HG02610 (cell line): ENCODE data around the gene TAS2R39.
A peak's percentile ranks its signal among the peaks of the same experiment; 100 is the strongest.

Experiments used
- ATAC-seq: cut with Tn5 transposase; IDR thresholded peaks from one replicate; pipeline ENCODE4 v1.9.1; 2021; ENCODE audit warnings: mild to moderate bottlenecking, moderate library complexity; ENCODE audit not compliant: unreplicated experiment

The TAS2R39 gene

GRCh38 chr7:143214789-143215679 lies 31.8 kb downstream of the TAS2R39 start:
- ATAC-seq: peak; percentile 82

DNA sequence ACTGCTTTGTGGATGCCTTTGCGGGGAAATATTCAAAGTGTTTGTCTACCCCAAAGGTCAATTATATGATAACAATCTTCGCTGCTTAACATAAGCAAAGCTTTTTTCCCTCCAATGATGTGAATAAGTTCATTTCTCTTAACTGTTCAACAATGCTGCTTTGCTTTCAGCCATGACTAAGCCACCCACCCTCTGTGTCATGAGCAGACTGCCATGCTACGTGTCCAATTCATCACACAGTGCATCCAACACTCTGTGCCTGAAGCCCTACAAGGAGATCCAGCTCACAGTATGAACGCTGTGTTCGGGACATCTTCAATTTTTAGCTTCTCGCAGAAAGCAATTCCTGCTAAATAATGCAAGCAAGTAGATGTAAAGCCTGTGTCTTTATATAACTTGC lies 32.9 kb downstream of the TAS2R39 start:
- no peak for ATAC-seq

- ATAC-seq: no peak
Observed at GRCh38 chr7:143216686-143217085, 33.5 kb downstream of the TAS2R39 start.

GRCh38 chr7:143217806-143218205 lies 34.6 kb downstream of the TAS2R39 start:
- no peak for ATAC-seq

GRCh38 chr7:143221286-143221685 lies 38.1 kb downstream of the TAS2R39 start:
- ATAC-seq: no peak

GRCh38 chr7:143221737-143222136 lies 38.5 kb downstream of the TAS2R39 start, which contains the start of gene TAS2R40:
TSS of gene TAS2R40 (plus strand) at chr7:143222037. CDS start at chr7:143222079, 42 bp downstream.
- no peak for ATAC-seq

- no peak for ATAC-seq
Observed at GRCh38 chr7:143222782-143223181, 39.6 kb downstream of the TAS2R39 start.

DNA sequence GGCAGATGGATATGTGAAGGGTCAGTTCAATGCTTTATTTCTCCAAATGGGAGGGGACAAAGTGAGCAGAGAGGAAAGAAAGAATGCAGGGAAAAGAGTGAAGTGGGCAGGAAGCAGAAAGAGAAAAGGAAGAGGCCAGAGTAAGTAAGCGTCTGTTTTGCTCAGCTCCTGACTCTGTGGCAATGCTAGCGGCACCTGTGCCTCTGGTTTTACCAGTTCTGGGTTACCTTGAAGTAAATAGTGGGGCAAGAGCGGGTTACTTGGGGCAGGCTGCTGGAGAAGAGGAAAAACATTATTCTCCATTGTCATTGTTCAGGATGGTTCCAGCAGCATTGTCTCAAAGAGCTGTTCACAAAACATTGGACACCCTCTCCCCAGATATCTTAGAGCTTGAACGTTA lies 40.6 kb downstream of the TAS2R39 start:
- ATAC-seq: no peak

DNA sequence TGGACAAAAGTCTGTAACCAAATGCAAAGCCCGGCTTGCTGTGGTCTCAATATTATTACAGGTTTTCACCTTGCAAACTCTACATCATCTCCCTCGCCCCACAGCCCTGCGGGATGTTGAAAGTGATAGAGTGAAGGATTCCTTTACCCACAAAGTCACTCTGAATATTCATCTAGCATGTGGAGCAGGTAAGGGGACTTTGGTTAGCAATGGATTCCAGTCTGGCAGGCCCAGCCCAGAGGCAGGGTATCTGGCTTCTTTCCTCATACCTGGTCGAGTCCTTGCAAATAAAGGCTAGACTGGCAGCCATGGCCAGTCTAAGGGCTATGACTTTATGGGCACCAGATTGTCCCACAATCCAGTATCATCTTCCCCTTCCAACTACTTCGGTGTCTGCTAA lies 41.8 kb downstream of the TAS2R39 start:
- no peak for ATAC-seq

GRCh38 chr7:143227806-143228205 lies 44.6 kb downstream of the TAS2R39 start:
- ATAC-seq: no peak

DNA sequence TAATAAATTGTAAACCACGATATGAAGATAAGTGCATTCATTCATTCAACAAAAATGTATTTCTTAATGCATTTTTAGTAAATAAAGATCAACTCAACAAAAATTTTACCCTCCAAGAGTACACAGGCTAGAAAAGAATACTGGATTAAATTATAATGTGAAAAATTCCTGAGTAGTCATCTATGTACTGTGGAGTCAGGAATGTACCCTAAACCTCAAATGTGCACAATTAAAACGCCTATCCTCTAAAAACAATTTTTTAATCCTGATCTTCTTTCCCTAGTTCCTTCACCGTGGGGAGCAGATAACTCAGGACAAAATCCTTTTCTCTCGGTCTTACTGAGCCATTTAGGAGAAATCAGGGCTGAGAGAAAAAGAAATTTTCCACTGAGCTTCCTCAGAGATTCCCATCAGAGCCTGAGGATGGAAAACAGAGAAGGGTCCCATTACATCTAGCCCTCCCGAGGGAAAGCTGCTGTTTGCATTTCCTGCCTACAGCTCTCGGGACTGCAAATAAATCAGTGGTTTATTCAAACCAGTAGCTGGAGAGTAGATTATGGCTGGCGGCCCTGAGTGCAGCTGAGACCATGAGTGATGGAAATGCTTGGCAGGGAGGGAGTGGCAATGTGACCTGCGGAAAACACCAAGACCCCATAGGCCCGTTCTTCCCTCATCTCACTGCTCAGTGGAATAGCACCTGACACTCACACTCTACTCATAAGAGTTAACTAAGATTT lies 46.0 kb downstream of the TAS2R39 start:
- ATAC-seq: no peak

DNA sequence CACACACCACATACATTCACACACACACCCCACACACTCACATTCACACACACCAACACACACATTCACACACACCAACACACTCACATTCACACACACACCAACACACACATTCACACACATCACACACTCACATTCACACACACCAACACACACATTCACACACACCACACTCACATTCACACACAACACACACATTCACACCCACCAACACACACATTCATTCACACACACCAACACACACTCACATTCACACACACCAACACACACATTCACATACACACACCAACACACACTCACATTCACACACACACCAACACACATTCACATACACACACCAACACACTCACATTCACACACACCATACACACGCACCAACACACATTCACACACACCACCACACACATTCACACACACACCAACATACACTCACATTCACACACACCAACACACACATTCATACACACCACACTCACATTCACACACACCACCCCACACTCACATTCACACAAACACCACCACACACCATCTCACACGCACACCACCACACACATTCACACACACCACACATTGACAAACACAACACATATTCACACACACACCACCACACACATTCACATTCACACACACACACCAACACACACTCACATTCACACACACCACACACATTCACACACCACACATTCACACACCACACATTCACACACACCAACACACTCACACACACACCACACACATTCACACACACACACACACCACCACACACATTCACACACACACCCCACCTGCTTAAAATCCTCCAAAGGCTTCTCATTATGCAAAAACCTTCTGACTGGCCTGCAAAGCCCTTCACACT lies 47.6 kb downstream of the TAS2R39 start:
- no peak for ATAC-seq
